DOHH2 (cell line): ENCODE data around the gene TMEM18.

Experiments used
- H3F3A ChIP-seq: fragments of 200-600 bp; sonication (generic), shearing (Covaris generic); 2 replicates; pipeline ENCODE4 v1.6.0; 2016; ENCODE audit warnings: antibody characterized with exemption, mild to moderate bottlenecking; ENCODE audit not compliant: control insufficient read depth, insufficient read depth
- H3K27ac ChIP-seq: fragments of 200-600 bp; sonication (generic); 2 replicates; pipeline ENCODE4 v1.5.1; 2014; ENCODE audit warnings: low read depth, mild to moderate bottlenecking, low read length, moderate library complexity
- H3K27me3 ChIP-seq: fragments of 200-600 bp; sonication (generic); 2 replicates; pipeline ENCODE4 v1.6.1; 2014; ENCODE audit warnings: mild to moderate bottlenecking, low read length, mixed read lengths; ENCODE audit not compliant: control insufficient read depth
- H3K36me3 ChIP-seq: fragments of 200-600 bp; sonication (generic); 2 replicates; pipeline ENCODE4 v1.6.1; 2014; ENCODE audit warnings: mild to moderate bottlenecking, low read length, moderate library complexity, mixed read lengths; ENCODE audit not compliant: control insufficient read depth
- H3K4me1 ChIP-seq: fragments of 200-600 bp; sonication (generic); 2 replicates; pipeline ENCODE4 v1.6.1; 2014; ENCODE audit warnings: mild to moderate bottlenecking, low read length, mixed read lengths; ENCODE audit not compliant: control insufficient read depth
- H3K4me2 ChIP-seq: fragments of 200-600 bp; sonication (generic); 2 replicates; pipeline ENCODE4 v1.6.0; 2014; ENCODE audit warnings: mild to moderate bottlenecking, low read length, moderate library complexity
- H3K4me3 ChIP-seq: fragments of 200-600 bp; sonication (generic); 2 replicates; pipeline ENCODE4 v1.5.1; 2014; ENCODE audit warnings: mild to moderate bottlenecking, low read length, mixed read lengths
- H3K79me2 ChIP-seq: fragments of 200-600 bp; sonication (generic); 2 replicates; pipeline ENCODE4 v1.6.1; 2014; ENCODE audit warnings: mild to moderate bottlenecking, low read length, mixed read lengths; ENCODE audit not compliant: control insufficient read depth
- H3K9me2 ChIP-seq: fragments of 200-600 bp; sonication (generic); replicated peaks from 2 replicates; pipeline ENCODE4 v1.6.1; 2014; ENCODE audit warnings: mild to moderate bottlenecking, low read length, mixed read lengths; ENCODE audit not compliant: control insufficient read depth
- H3K9me3 ChIP-seq: fragments of 200-600 bp; sonication (generic); 2 replicates; pipeline ENCODE4 v1.6.1; 2014; ENCODE audit warnings: antibody characterized with exemption, low read length, mixed read lengths; ENCODE audit not compliant: control insufficient read depth, insufficient read depth
- H4K20me1 ChIP-seq: fragments of 200-600 bp; sonication (generic); 2 replicates; pipeline ENCODE4 v1.6.0; 2014; ENCODE audit warnings: low read depth, mild to moderate bottlenecking, antibody characterized with exemption, low read length, moderate library complexity; ENCODE audit not compliant: control insufficient read depth, insufficient read depth
- EZH2phosphoT487 ChIP-seq: fragments of 200-600 bp; sonication (generic); IDR thresholded peaks from 2 replicates; pipeline ENCODE4 v1.6.1; 2017; ENCODE audit warnings: borderline replicate concordance, mild to moderate bottlenecking, antibody characterized with exemption, low read length, moderate library complexity, mixed read lengths
- TF ChIP-seq, protein P1 (sequence below): fragments of 200-600 bp; sonication (generic); IDR thresholded peaks from one replicate; pipeline ENCODE4 v1.5.1; 2014; ENCODE audit warnings: antibody characterized with exemption, mild to moderate bottlenecking, low read depth, low read length; ENCODE audit not compliant: poor library complexity, severe bottlenecking

The TMEM18 gene

DNA sequence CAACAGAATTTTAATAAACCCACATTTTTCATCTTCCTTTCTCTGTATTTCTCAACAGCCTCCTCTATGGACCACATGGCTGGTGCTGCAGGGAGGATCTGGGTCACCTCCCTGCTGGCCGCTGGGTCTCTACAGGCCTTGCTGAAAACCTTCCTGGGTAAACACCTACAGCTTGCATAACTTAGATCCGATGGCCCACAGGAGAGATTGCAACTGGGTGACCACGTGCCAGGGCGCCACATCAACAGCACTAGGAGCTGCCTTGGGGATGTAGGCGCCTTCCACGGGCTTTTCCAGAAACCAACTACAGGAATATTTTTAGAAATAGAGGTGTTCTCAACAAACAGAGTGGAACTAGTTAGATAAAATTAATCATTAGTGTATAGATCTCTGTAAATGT lies 19.4 kb downstream of the TMEM18 start:
- Histone ChIP-seq H3K27ac (no peak overlapping the region), H3K4me1 (peaks cover 8% of the 10 kb centered on the region), H3K79me2 (no peaks in the 10 kb centered on the region), H3K4me2 (no peak overlapping the region), H3K27me3 (0 out of 2 replicates have a peak, but pooled peaks cover 2% of the 10 kb centered on the region), H3K9me3 (no peaks in the 10 kb centered on the region), H3K4me3 (no peak overlapping the region), H3F3A (no peaks in the 10 kb centered on the region), H3K9me2 (no peaks in the 10 kb centered on the region), H4K20me1 (no peaks in the 10 kb centered on the region), H3K36me3 (no peaks in the 10 kb centered on the region)
- TF ChIP-seq, protein P1, sequence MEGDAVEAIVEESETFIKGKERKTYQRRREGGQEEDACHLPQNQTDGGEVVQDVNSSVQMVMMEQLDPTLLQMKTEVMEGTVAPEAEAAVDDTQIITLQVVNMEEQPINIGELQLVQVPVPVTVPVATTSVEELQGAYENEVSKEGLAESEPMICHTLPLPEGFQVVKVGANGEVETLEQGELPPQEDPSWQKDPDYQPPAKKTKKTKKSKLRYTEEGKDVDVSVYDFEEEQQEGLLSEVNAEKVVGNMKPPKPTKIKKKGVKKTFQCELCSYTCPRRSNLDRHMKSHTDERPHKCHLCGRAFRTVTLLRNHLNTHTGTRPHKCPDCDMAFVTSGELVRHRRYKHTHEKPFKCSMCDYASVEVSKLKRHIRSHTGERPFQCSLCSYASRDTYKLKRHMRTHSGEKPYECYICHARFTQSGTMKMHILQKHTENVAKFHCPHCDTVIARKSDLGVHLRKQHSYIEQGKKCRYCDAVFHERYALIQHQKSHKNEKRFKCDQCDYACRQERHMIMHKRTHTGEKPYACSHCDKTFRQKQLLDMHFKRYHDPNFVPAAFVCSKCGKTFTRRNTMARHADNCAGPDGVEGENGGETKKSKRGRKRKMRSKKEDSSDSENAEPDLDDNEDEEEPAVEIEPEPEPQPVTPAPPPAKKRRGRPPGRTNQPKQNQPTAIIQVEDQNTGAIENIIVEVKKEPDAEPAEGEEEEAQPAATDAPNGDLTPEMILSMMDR: no peak
- TF ChIP-seq EZH2phosphoT487: no peak

DNA sequence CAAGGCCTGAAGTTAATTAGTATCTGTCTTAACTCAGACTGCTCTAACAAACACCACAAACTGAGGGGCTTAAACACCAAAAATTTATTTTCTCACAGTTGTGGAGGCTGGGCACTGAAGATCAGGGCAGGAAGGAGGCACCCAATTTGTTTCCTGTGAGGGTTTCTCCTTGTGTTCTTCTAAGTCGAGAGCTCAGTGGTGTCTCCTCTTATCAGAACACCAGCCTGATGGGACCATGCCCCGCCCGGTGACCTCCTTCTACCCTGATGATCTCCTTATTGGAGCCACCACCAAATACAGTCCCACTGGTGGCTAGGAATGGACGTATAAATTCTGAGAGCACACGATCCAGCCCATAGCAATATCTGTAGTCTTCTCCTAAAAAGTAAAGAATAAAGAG lies 20.5 kb downstream of the TMEM18 start:
- no peak overlapping the region for H3K4me3 ChIP-seq
- H3K9me2 ChIP-seq: no peaks in the 10 kb centered on the region
- H3K27ac ChIP-seq: no peak overlapping the region
- no peak overlapping the region for H3K4me2 ChIP-seq
- H3K9me3 ChIP-seq: no peaks in the 10 kb centered on the region
- no peaks in the 10 kb centered on the region for H3F3A ChIP-seq
- H3K27me3 ChIP-seq: 0 out of 2 replicates have a peak, but pooled peaks cover 2% of the 10 kb centered on the region
- TF ChIP-seq, protein P1: no peak
- no peak for TF ChIP-seq EZH2phosphoT487
- H3K4me1 ChIP-seq: no peaks in the 10 kb centered on the region
- no peaks in the 10 kb centered on the region for H4K20me1 ChIP-seq
- H3K79me2 ChIP-seq: no peaks in the 10 kb centered on the region
- no peaks in the 10 kb centered on the region for H3K36me3 ChIP-seq

DNA sequence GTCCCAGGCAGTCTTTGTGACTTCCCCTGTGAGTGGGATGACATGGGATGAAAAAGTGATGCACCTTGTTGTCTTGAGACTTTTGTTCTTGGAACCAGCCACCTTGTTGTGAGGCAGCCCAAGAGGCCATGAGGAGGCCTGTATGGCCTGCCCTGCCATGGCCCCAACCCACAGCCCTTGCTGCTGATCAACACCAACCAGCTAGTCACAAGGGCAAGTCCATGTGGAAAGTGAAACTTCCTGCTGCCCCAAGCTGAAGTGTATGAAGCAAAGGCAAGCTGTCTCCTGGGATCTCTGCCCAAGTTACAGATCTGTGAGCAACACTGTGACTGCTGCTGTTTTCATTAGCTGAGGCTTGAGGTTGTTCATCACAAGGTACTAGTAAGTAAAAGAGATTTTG lies 21.6 kb downstream of the TMEM18 start:
- Histone ChIP-seq H3K27me3 (0 out of 2 replicates have a peak, but pooled peaks cover 2% of the 10 kb centered on the region), H3K27ac (no peak overlapping the region), H4K20me1 (no peaks in the 10 kb centered on the region), H3K4me2 (no peak overlapping the region), H3K4me1 (no peaks in the 10 kb centered on the region), H3K4me3 (no peak overlapping the region), H3K36me3 (no peaks in the 10 kb centered on the region), H3K9me3 (no peaks in the 10 kb centered on the region), H3K9me2 (no peaks in the 10 kb centered on the region), H3F3A (no peaks in the 10 kb centered on the region), H3K79me2 (no peaks in the 10 kb centered on the region)
- TF ChIP-seq EZH2phosphoT487: no peak
- TF ChIP-seq, protein P1: no peak
